Parathyroid adenoma (tissue), 2 donors: ENCODE results near the gene SEMA3E.

ENCODE experiments used
- H2AFZ ChIP-seq: fragments of 300-600 bp; sonication (generic); one replicate; pipeline ENCODE4 v1.7.0; 2017; ENCODE audit warnings: antibody characterized with exemption, mild to moderate bottlenecking
- H3K27ac ChIP-seq: fragments of 300-600 bp; sonication (generic); one replicate; pipeline ENCODE4 v1.7.0; 2017
- H3K27me3 ChIP-seq: fragments of 300-600 bp; sonication (generic); one replicate; pipeline ENCODE4 v1.7.0; 2017; ENCODE audit warnings: low read length; ENCODE audit not compliant: control insufficient read depth, insufficient read depth
- H3K36me3 ChIP-seq: fragments of 300-600 bp; sonication (generic); one replicate; pipeline ENCODE4 v1.7.0; 2017; ENCODE audit warnings: low read length; ENCODE audit not compliant: control insufficient read depth, insufficient read depth
- H3K4me1 ChIP-seq: fragments of 300-600 bp; sonication (generic); one replicate; pipeline ENCODE4 v1.7.0; 2017; ENCODE audit warnings: control low read depth
- H3K4me2 ChIP-seq: fragments of 300-600 bp; sonication (generic); one replicate; pipeline ENCODE4 v1.7.0; 2017; ENCODE audit warnings: low read length
- H3K4me3 ChIP-seq: fragments of 300-600 bp; sonication (generic); one replicate; pipeline ENCODE4 v1.7.0; 2017; ENCODE audit warnings: low read depth, low read length
- H3K79me2 ChIP-seq: fragments of 300-600 bp; sonication (generic); one replicate; pipeline ENCODE4 v1.7.0; 2017; ENCODE audit warnings: control low read depth
- H3K9ac ChIP-seq: fragments of 300-600 bp; sonication (generic); one replicate; pipeline ENCODE4 v1.7.0; 2017; ENCODE audit warnings: mild to moderate bottlenecking
- H3K9me3 ChIP-seq: fragments of 300-600 bp; sonication (generic); one replicate; pipeline ENCODE4 v1.7.0; 2017; ENCODE audit warnings: low read length; ENCODE audit not compliant: control insufficient read depth
- CTCF ChIP-seq: fragments of 300-600 bp; sonication (generic); IDR thresholded peaks from one replicate; pipeline ENCODE4 v1.7.0; 2017; ENCODE audit warnings: antibody characterized with exemption, mild to moderate bottlenecking
- donor health status: primary hyperparathyroidism.

Gene SEMA3E

DNA sequence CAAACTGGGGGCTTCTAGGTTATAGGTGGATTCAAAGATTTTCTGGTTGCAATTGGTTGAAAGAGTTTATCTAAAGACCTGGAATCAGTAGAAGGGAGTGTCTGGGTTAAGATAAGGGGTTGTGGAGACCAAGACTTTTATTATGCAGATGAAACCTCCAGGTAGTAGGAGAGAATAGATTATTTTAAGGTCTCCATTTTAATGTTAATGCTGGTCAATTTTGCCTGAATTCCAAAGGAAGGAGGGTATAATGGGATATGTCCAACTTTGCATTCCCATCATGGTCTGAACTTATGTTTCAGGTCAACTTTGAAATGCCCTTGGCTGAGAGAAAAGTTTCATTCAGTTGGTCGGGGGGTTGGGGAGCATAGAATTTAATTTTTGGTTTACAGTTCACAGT, 44.3 kb upstream of the SEMA3E start:
- H3K4me3 ChIP-seq = no peak overlapping the region
- H3K9me3 ChIP-seq = no peaks in the 10 kb centered on the region
- H3K4me1 ChIP-seq = no peaks in the 10 kb centered on the region
- no peak overlapping the region for H2AFZ ChIP-seq
- H3K79me2 ChIP-seq = no peaks in the 10 kb centered on the region
- H3K9ac ChIP-seq = no peak overlapping the region
- H3K4me2 ChIP-seq = no peak overlapping the region
- no peaks in the 10 kb centered on the region for H3K27me3 ChIP-seq
- TF ChIP-seq CTCF = no peak
- H3K36me3 ChIP-seq = no peaks in the 10 kb centered on the region
- no peak overlapping the region for H3K27ac ChIP-seq

- Histone ChIP-seq H3K27me3 (no peaks in the 10 kb centered on the region), H3K4me2 (no peak overlapping the region), H3K27ac (no peak overlapping the region), H3K9me3 (no peaks in the 10 kb centered on the region), H2AFZ (no peak overlapping the region), H3K4me1 (no peaks in the 10 kb centered on the region), H3K9ac (no peak overlapping the region), H3K4me3 (no peak overlapping the region), H3K79me2 (no peaks in the 10 kb centered on the region), H3K36me3 (no peaks in the 10 kb centered on the region)
- no peak for TF ChIP-seq CTCF
Measured at GRCh38 chr7:83691095-83691494, 42.2 kb upstream of the SEMA3E start.

DNA sequence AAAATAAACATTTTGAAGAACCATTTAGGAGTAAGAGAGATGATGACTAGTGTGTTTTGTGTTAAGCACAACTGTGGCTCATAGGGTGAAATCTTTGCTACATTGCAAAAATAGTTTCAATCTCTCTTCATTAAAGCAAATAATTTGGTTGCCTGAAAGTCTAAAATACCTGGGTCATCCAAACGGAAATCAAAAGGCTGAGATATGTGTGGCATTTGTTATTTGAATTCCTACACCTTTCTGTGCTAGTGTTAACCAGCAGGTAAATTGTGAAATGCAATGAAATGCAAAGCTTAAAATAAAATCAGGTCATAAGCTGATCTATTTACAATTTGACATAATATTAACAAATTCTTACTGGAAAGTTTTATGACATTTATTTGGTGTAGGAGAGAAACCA, 40.9 kb upstream of the SEMA3E start:
- no peak for TF ChIP-seq CTCF
- Histone ChIP-seq H3K36me3 (no peaks in the 10 kb centered on the region), H3K27ac (no peak overlapping the region), H3K79me2 (no peaks in the 10 kb centered on the region), H3K27me3 (no peaks in the 10 kb centered on the region), H3K4me3 (no peak overlapping the region), H3K4me2 (no peak overlapping the region), H3K4me1 (no peaks in the 10 kb centered on the region), H2AFZ (no peak overlapping the region), H3K9ac (no peak overlapping the region), H3K9me3 (no peaks in the 10 kb centered on the region)

DNA sequence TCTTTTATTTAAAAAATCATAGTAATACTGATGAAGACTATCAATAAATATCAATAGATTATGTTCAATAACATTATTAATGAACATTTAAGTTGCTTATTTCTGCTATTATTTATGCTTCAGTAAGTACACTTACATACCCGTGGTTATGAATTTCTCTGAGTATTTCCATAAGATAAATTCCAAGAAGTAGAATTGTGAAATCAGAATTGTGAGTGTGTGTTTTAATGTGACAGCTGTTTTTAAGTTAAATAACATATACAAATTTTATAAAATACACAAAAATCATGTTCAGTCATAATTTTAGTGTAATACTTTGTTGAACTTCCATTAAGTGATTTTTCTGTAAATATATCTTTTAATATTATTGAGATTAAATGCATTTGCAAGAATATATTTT, 37.5 kb upstream of the SEMA3E start:
- H3K4me1 ChIP-seq = no peaks in the 10 kb centered on the region
- H3K36me3 ChIP-seq = no peaks in the 10 kb centered on the region
- H3K4me3 ChIP-seq = no peak overlapping the region
- no peaks in the 10 kb centered on the region for H3K79me2 ChIP-seq
- no peak overlapping the region for H3K9ac ChIP-seq
- no peak overlapping the region for H3K27ac ChIP-seq
- no peak overlapping the region for H2AFZ ChIP-seq
- H3K9me3 ChIP-seq = no peaks in the 10 kb centered on the region
- H3K4me2 ChIP-seq = no peak overlapping the region
- no peaks in the 10 kb centered on the region for H3K27me3 ChIP-seq
- TF ChIP-seq CTCF = no peak

GRCh38 chr7:83684928-83685327, 36.0 kb upstream of the SEMA3E start:
- TF ChIP-seq CTCF = no peak
- H3K36me3 ChIP-seq = no peaks in the 10 kb centered on the region

More at GRCh38 chr7:83684928-83685327, 36.0 kb upstream of the SEMA3E start:
- no peak overlapping the region for H3K27ac ChIP-seq
- H3K4me3 ChIP-seq = no peak overlapping the region
- no peak overlapping the region for H3K9ac ChIP-seq
- no peaks in the 10 kb centered on the region for H3K9me3 ChIP-seq
- H3K79me2 ChIP-seq = no peaks in the 10 kb centered on the region
- no peak overlapping the region for H2AFZ ChIP-seq
- no peak overlapping the region for H3K4me2 ChIP-seq
- no peaks in the 10 kb centered on the region for H3K27me3 ChIP-seq
- H3K4me1 ChIP-seq = no peaks in the 10 kb centered on the region
